GM19395 (cell line): ENCODE measurements around the gene TMCO1.
"Not testable (repeated sequence)": the region's sequence is repeated elsewhere in the genome, so short reads cannot be mapped to it uniquely, and the experiment has no call there.

Experiments used
- ATAC-seq: cut with Tn5 transposase; IDR thresholded peaks from one replicate; pipeline ENCODE4 v1.9.1; 2021; ENCODE audit warnings: mild to moderate bottlenecking, moderate library complexity; ENCODE audit not compliant: unreplicated experiment

TMCO1 gene

GRCh38 chr1:165747632-165748447 lies 20.8 kb downstream of the TMCO1 start:
- no peak for ATAC-seq

DNA sequence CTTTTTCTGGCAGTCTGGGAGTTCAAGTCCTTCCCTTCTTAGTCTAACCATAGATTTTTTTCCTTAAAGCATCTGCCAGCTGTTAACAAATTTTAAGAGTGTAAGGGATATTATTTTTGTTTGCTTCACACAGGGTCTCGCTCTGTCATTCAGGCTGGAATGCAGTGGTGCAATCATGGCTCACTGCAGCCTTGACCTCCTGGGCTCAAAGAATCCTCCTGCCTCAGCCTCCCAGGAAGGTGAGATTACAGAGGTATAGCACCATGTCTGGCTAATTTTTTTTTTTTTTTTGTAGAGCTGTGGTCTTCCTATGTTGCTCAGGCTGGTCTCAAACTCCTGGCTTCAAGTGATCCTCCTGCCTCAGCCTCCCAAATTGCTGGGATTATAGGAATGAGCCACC lies 23.8 kb downstream of the TMCO1 start:
- ATAC-seq, result not testable (repeated sequence)

DNA sequence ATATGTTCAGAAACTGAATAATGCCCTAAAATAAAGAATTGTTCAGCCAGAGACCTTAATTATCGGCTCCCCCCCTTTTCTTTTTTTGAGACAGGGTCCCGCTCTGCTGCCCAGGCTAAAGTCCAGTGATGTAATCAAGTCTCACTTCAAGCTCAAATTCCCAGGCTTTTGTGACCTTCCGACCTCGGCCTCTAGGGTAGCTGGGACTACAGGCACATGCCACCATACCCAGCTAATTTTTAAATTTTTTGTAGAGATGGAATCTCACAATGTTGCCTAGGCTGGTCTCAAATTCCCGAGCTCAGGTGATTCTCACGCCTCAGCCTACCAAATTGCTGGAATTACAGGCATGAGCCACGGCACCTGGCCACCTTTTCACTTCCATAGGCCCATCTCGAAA lies 26.5 kb downstream of the TMCO1 start:
- no peak for ATAC-seq

GRCh38 chr1:165738794-165739193 lies 29.9 kb downstream of the TMCO1 start:
- ATAC-seq, result peak; percentile 98

DNA sequence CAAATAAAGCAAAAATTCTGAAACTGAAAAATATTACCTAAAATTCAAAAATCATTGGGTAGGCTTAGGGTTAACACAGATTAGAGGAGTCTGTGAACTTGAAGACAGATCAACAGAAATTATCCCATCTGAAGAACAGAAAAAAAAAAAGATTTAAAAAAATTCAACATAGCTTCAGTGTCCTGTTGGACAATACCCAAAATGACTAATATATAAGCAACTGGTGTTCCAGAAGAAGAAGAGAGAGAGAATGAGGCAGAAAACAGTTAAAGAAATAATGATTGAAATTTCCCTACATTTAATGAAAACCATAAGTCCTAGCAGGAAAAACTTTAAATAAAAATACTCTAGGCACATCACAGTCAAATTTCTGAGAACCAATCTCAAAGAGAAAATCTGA lies 31.5 kb downstream of the TMCO1 start:
- ATAC-seq, result no peak

- no peak for ATAC-seq
Observed at GRCh38 chr1:165734906-165735305, 33.8 kb downstream of the TMCO1 start.

DNA sequence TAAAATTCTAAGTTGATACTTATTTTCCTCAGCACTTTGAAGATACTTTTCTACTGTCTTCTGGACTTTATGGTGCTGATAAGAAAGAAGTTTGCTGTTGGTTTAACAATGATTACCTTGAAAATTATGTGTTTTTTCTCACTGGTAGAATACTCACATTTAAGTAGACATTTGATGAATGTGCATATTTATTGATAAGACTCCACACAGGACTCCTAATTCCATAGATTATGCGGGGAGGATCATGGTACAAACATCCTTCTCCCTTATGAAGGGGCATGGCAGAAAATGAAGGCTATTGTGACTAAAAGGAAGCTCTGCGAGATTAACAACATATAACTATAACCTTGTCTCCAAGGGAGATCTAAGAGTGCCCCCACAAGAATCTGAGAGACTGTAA lies 41.8 kb downstream of the TMCO1 start:
- no peak for ATAC-seq

- ATAC-seq, result no peak
Observed at GRCh38 chr1:165726169-165726568, 42.5 kb downstream of the TMCO1 start.

- ATAC-seq, result peak; percentile 76
Observed at GRCh38 chr1:165717918-165718515, 50.7 kb downstream of the TMCO1 start.

GRCh38 chr1:165716265-165717051 lies 52.2 kb downstream of the TMCO1 start:
- not testable (repeated sequence) for ATAC-seq

- ATAC-seq, result no peak
Observed at GRCh38 chr1:165712764-165713163, 55.9 kb downstream of the TMCO1 start.

DNA sequence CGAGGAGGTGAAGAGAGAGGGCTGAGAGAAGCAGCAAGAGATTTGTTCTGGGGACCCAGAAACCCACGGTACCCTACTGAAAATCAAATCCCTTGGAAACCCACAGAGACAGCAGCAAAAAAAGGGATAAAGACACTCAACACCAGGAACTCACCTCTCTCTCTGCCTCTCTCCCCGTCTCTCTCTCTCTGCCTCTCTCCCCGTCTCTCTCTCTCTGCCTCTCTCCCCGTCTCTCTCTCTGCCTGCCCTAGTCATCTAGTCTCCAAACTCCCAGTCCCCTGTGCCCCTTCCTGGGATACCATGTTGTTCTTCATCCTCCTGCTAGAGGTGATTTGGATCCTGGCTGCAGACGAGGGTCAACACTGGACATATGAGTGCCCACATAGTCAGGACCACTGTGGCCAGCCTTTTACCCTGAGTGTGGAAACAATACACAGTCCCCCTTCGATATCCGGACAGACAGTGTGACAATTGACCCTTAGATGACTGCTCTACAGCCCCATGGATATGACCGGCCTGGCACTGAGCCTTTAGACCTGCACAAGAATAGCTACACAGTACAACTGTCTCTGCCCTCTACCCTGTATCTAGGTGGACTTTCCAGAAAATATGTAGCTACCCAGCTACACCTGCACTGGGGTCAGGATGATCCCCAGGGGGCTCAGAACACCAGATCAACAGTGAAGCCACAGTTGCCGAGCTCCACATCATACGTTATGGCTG lies 60.5 kb downstream of the TMCO1 start:
- ATAC-seq, result no peak

GRCh38 chr1:165703648-165704047 lies 65.0 kb downstream of the TMCO1 start:
- no peak for ATAC-seq

DNA sequence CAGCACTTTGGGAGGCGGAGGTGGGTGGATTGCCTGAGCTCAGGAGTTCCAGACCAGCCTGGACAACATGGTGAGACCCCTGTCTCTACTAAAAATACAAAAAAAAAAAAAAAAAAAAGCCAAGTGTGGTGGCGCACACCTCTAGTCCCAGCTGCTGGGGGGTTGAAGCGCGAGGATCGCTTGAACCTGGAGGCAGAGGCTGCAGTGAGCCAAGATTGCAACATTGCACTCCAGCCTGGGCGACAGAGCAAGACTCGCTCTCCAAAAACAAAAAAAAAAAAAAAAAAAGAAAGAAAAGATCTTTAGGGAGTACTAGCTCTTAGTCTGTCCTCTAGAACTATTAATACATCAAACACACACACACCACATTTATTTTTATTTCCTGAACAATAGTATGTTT lies 66.7 kb downstream of the TMCO1 start:
- ATAC-seq, result not testable (repeated sequence)

GRCh38 chr1:165699577-165699976 lies 69.1 kb downstream of the TMCO1 start:
- no peak for ATAC-seq

DNA sequence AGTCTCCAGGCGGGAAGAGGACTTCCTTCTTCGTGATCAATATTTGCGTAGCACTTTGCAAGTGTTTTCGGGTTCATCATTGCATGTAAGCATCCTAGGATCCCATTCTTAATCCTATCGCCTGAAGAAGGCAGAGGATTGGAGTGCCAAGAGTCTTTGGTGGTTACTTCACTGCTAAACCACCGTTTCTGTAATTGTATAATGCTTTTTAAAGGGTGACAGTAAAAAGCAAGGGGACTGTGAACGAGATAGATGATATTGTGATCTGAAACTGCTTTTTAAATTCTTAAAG lies 70.0 kb downstream of the TMCO1 start:
- ATAC-seq, result peak; percentile 31

DNA sequence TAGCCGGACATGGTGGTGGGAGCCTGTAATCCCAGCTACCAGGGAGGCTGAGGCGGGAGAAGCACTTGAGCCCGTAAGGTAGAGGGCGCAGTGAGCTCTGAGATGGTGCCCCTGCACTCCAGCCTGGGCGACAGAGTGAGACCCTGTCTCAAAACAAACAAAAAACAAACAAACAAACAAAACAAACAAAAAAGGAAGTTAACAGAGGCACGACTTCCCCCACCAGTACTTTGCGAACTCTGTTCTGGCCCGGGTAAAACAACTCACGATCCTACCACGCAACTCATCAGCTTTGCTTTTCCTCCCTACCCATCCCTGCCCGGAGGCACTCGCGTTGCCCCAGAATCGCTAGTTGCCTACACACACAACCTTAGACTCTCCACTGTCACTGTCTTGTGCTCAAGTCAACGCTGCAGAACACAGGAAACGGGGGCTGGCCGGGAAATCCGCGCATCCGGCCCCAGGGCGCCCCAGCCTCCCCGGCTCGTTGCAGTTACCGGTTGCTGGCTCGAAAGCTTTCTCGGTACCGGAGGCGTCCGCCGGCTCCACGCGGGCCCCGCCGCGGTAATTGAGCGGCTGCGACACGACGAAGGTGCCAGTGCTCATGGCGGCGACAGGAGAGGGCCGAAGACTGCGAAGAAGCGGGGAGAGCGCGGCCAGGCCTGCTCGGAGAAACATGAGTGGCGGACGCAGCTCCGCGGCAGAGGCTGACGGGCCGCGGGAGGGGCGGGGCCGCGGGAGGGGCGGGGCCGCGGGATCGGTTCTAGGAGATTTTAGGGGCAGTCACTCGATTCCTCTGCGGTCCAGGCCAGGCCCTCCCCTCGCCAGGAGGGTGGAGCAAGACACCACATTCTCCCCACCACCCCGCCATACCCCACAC lies 70.5 kb downstream of the TMCO1 start, which contains the start of gene ALDH9A1:
ALDH9A1 (minus strand) TSS at position 682 of the 880 bp plus-strand sequence; CDS start at position 678, 4 bp downstream.
- ATAC-seq, result peak; percentile 96

GRCh38 chr1:165697491-165697880 lies 71.2 kb downstream of the TMCO1 start:
- ATAC-seq, result no peak

- no peak for ATAC-seq
Observed at GRCh38 chr1:165696625-165697100, 72.0 kb downstream of the TMCO1 start.

DNA sequence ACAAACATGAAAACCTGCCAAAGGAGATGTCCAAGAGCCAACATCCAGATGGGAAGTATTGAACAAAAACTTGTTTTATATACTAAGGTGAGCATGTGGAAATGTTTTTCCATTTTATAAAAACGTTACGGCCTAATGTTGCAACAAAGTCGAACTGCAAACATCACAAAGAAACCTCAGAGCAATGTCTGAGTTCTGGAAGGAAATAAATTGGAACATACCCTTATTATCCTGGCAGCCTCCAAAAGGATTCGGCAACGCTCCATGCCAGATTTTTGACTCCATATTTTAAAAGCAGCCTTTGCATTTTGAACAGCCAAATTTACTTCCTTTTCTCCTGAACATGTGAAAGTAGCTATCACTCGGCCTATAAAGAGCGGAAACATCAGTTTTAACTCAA lies 73.6 kb downstream of the TMCO1 start:
- ATAC-seq, result no peak
